Endothelial cell of umbilical vein (primary cell): ENCODE results near the gene IGSF3. TPM values are rescaled to one million over a fixed set of nuclear protein-coding genes. Genes with fewer than 3 reads are reported as not detected.

Experiments used
- BruUV-seq: library from RNA; stranded (reverse); fragments of 400-500 nt; replicated peaks from 2 replicates; lab custom pipeline; 2021; lab: Mats Ljungman, UMichigan
- CTCF ChIA-PET: fragments of 300-600, 350-600 bp; sonication (Branson Sonifier 250); formaldehyde crosslinking; loops from one replicate; lab custom pipeline; 2021; ENCODE audit warnings: antibody characterized with exemption, inconsistent platforms; lab: Charles Lee
- POLR2A ChIA-PET: fragments of 300-600, 350-600 bp; sonication (Branson Sonifier 250); formaldehyde crosslinking; loops from one replicate; lab custom pipeline; 2021; ENCODE audit warnings: antibody characterized with exemption, inconsistent platforms; lab: Charles Lee
- DNase-seq: peaks from one replicate; pipeline ENCODE4 v3.0.0-alpha.2; 2011; ENCODE audit warnings: low read depth, low spot score
- FAIRE-seq: peaks from 2 replicates; lab custom pipeline; 2011; peaks lifted over from hg19 to GRCh38; lab: Jason Lieb, UNC
- H2AFZ ChIP-seq: 2 replicates; pipeline ENCODE4 v1.6.0; 2012; ENCODE audit warnings: low read depth, low read length, control low read depth, inconsistent platforms
- H3K27ac ChIP-seq: 2 replicates; pipeline ENCODE4 v1.5.1; 2011; ENCODE audit warnings: low read depth, mild to moderate bottlenecking, control low read depth, low read length, moderate library complexity; ENCODE audit not compliant: insufficient read depth
- H3K27me3 ChIP-seq, 2 experiments: 2 replicates each; pipeline versions ENCODE4 v1.6.0 to v1.6.1; 2011; ENCODE audit warnings: low read length in 2 of 2, mixed read lengths in 1 of 2; ENCODE audit not compliant: control insufficient read depth in 2 of 2, insufficient read depth in 2 of 2
- H3K36me3 ChIP-seq, 2 experiments: 2 replicates in 1 of 2; 3 replicates in 1 of 2; pipeline ENCODE4 v1.5.1; 2011; ENCODE audit warnings: low read length in 2 of 2, mild to moderate bottlenecking in 1 of 2, moderate library complexity in 1 of 2; ENCODE audit not compliant: control insufficient read depth in 2 of 2, insufficient read depth in 2 of 2; ENCODE audit errors: extremely low read depth in 1 of 2
- H3K4me1 ChIP-seq: 3 replicates; pipeline ENCODE4 v1.5.1; 2011; ENCODE audit warnings: mild to moderate bottlenecking, low read length; ENCODE audit not compliant: control insufficient read depth, insufficient read depth; ENCODE audit errors: extremely low read depth
- H3K4me2 ChIP-seq: 2 replicates; pipeline ENCODE4 v1.6.1; 2011; ENCODE audit warnings: low read length, control low read depth, mixed read lengths; ENCODE audit not compliant: insufficient read depth
- H3K4me3 ChIP-seq, 3 experiments: fragments of 200-600 bp in 1 of 3; sonication (generic), shearing (Covaris generic) in 1 of 3; replicated peaks in 1 of 3; 2 replicates each; pipeline ENCODE4 v1.5.1; 2011 to 2016; ENCODE audit warnings: control low read depth in 3 of 3, low read length in 3 of 3, mild to moderate bottlenecking in 2 of 3, inconsistent platforms in 1 of 3, low read depth in 1 of 3, moderate library complexity in 1 of 3; ENCODE audit not compliant: insufficient read depth in 1 of 3
- H3K79me2 ChIP-seq: 2 replicates; pipeline ENCODE4 v1.6.0; 2012; ENCODE audit warnings: low read length, inconsistent platforms; ENCODE audit not compliant: control insufficient read depth, insufficient read depth
- H3K9ac ChIP-seq: replicated peaks from 2 replicates; pipeline ENCODE3; 2011; ENCODE audit warnings: low read length, control low read depth; ENCODE audit not compliant: insufficient read depth; ENCODE audit errors: extremely low read depth
- H3K9me1 ChIP-seq: replicated peaks from 3 replicates; pipeline ENCODE4 v1.6.0; 2011; ENCODE audit warnings: mild to moderate bottlenecking, low read length; ENCODE audit not compliant: control insufficient read depth, insufficient read depth; ENCODE audit errors: extremely low read depth
- H3K9me3 ChIP-seq: replicated peaks from 2 replicates; pipeline ENCODE4 v1.5.1; 2012; ENCODE audit warnings: low read length, inconsistent platforms; ENCODE audit not compliant: control insufficient read depth, insufficient read depth
- H4K20me1 ChIP-seq: replicated peaks from 2 replicates; pipeline ENCODE3; 2011; ENCODE audit warnings: mild to moderate bottlenecking, low read length; ENCODE audit not compliant: control insufficient read depth, insufficient read depth; ENCODE audit errors: extremely low read depth
- EZH2 ChIP-seq: IDR thresholded peaks from 2 replicates; pipeline ENCODE4 v1.6.1; 2012; ENCODE audit warnings: borderline replicate concordance, low read depth, mild to moderate bottlenecking, moderate library complexity, low read length, inconsistent platforms; ENCODE audit not compliant: severe bottlenecking
- FOS ChIP-seq: IDR thresholded peaks from 2 replicates; pipeline ENCODE4 v1.6.1; 2011; ENCODE audit warnings: mild to moderate bottlenecking, low read length, moderate library complexity, borderline replicate concordance; ENCODE audit not compliant: insufficient read depth
- GATA2 ChIP-seq: IDR thresholded peaks from 2 replicates; pipeline ENCODE4 v1.7.0; 2011; ENCODE audit warnings: low read depth, mild to moderate bottlenecking, moderate library complexity, mixed read lengths, low read length; ENCODE audit not compliant: insufficient read length, insufficient read depth
- JUN ChIP-seq: IDR thresholded peaks from 2 replicates; pipeline ENCODE4 v1.6.1; 2011; ENCODE audit warnings: borderline replicate concordance, low read depth; ENCODE audit not compliant: insufficient read length, insufficient read depth
- MYC ChIP-seq: IDR thresholded peaks from one replicate; pipeline ENCODE4 v1.6.1; 2011; ENCODE audit warnings: mild to moderate bottlenecking, low read depth, low read length
- POLR2A ChIP-seq: IDR thresholded peaks from 2 replicates; pipeline ENCODE4 v1.6.1; 2012; ENCODE audit warnings: low read depth, mild to moderate bottlenecking, control low read depth, low read length
- POLR2AphosphoS5 ChIP-seq: IDR thresholded peaks from 2 replicates; pipeline ENCODE4 v1.6.1; 2012; ENCODE audit warnings: low read depth, mild to moderate bottlenecking, control low read depth, low read length, moderate library complexity; ENCODE audit not compliant: insufficient read depth
- dilution Hi-C: fragments of 300-500 bp; cut with MboI; formaldehyde crosslinking; loops from one replicate; pipeline ENCODE4 v1.15.0; 2019; ENCODE audit warnings: low sequenced_read_pairs; ENCODE audit not compliant: extremely low pct_ligation_motif_present
- intact Hi-C: fragments of 100-400 bp; cut with micrococcal nuclease; formaldehyde crosslinking; loops from one replicate; pipeline ENCODE4 v1.10.0; 2022
- polyA plus RNA-seq, 4 experiments: library from polyadenylated mRNA; depleted of rRNA in 3 of 4; stranded (reverse) in 3 of 4; unstranded in 1 of 4; fragments of >200 nt; gene quantifications; 2 replicates each; pipeline versions ENCODE4 v1.2.1 to v1.2.3, GENCODE V29; 2011 to 2012; ENCODE audit warnings: missing spikeins in 1 of 4
- total RNA-seq: library from RNA; stranded (reverse); gene quantifications from 2 replicates; pipeline ENCODE4 v1.2.3, GENCODE V29; 2021
- TF ChIP-seq, protein P1 (sequence below), 2 donors: IDR thresholded peaks; 1 replicate in 1 of 2; 2 replicates in 1 of 2; pipeline ENCODE4 v1.5.1; 2011; ENCODE audit warnings: low read length in 2 of 2, mild to moderate bottlenecking in 2 of 2, moderate library complexity in 2 of 2, control low read depth in 1 of 2, inconsistent platforms in 1 of 2, low read depth in 1 of 2; ENCODE audit not compliant: insufficient read depth in 1 of 2; ENCODE audit errors: extremely low read depth in 1 of 2
- TF ChIP-seq, protein P2 (sequence below): IDR thresholded peaks from 2 replicates; pipeline ENCODE4 v1.6.1; 2011; ENCODE audit not compliant: insufficient read depth, insufficient read length

The IGSF3 gene
- total and polyA plus RNA-seq, 2 donors (not counting 3 experiments of a cell fraction or from before 2014, with no cell fraction given): 0.63 to 2.2 TPM

DNA sequence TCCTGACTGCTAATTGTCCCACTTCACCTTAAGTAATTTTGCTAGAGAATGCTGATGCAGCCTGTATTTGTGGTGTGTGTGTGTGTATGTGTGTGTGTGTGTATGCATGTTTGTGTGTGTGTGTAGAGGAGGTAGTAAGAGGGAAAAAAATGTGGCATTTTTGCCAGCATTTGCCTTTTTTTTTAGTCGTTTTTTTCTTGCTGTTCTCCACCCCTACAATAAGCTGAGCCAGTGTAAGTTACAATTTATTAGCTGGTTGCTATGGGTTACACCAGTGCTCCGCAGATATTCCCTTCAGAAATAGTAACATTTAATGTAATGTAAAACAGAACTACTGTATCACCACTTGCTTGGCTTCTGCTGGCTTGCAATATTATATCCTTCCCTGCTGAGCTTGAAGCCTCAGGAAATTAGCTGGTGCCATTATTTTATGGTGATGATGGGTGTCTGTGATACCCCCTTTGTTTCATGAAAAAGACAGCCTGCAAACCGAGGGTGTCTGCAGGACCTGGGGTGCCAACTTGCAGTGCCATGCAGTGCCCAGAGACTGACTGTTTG lies 23.4 kb upstream of the IGSF3 start:
- no peak for DNase-seq
- intact Hi-C loops: no loop called here
- Histone ChIP-seq H3K9ac (no peak overlapping the region), H3K79me2 (no peaks in the 10 kb centered on the region), H3K36me3 (no peaks in the 10 kb centered on the region), H3K4me2 (no peak overlapping the region), H3K4me3 (no peak overlapping the region), H2AFZ (no peak overlapping the region), H3K9me1 (no peaks in the 10 kb centered on the region), H3K4me1 (no peaks in the 10 kb centered on the region), H3K9me3 (no peaks in the 10 kb centered on the region), H3K27me3 (no peaks in the 10 kb centered on the region), H3K27ac (no peak overlapping the region), H4K20me1 (no peaks in the 10 kb centered on the region)
- TF ChIP-seq POLR2A (no peak), MYC (no peak)
- TF ChIP-seq, protein P1, sequence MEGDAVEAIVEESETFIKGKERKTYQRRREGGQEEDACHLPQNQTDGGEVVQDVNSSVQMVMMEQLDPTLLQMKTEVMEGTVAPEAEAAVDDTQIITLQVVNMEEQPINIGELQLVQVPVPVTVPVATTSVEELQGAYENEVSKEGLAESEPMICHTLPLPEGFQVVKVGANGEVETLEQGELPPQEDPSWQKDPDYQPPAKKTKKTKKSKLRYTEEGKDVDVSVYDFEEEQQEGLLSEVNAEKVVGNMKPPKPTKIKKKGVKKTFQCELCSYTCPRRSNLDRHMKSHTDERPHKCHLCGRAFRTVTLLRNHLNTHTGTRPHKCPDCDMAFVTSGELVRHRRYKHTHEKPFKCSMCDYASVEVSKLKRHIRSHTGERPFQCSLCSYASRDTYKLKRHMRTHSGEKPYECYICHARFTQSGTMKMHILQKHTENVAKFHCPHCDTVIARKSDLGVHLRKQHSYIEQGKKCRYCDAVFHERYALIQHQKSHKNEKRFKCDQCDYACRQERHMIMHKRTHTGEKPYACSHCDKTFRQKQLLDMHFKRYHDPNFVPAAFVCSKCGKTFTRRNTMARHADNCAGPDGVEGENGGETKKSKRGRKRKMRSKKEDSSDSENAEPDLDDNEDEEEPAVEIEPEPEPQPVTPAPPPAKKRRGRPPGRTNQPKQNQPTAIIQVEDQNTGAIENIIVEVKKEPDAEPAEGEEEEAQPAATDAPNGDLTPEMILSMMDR (IDR thresholded peaks at IDR 0.05; ENCODE audit: extremely low read depth in 1 of 2, insufficient read depth in 1 of 2, low read depth in 1 of 2, low read length in 2 of 2): no peak
- TF ChIP-seq, protein P2, sequence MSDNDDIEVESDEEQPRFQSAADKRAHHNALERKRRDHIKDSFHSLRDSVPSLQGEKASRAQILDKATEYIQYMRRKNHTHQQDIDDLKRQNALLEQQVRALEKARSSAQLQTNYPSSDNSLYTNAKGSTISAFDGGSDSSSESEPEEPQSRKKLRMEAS: no peak
- no peak for FAIRE-seq
- dilution Hi-C loops: no loop called here
- POLR2A ChIA-PET: no interaction called here
- CTCF ChIA-PET: no interaction called here
- BruUV-seq: no TSS peak

GRCh38 chr1:116690396-116690848 lies 22.9 kb upstream of the IGSF3 start:
- ChIA-PET CTCF (no interaction called here), POLR2A (no interaction called here)
- Histone ChIP-seq H3K4me2 (no peak overlapping the region), H3K36me3 (no peaks in the 10 kb centered on the region), H3K4me3 (no peak overlapping the region), H3K4me1 (no peaks in the 10 kb centered on the region), H3K9me1 (no peaks in the 10 kb centered on the region), H3K79me2 (no peaks in the 10 kb centered on the region), H3K9ac (no peak overlapping the region), H3K9me3 (no peaks in the 10 kb centered on the region), H2AFZ (no peak overlapping the region), H3K27ac (no peak overlapping the region), H3K27me3 (no peaks in the 10 kb centered on the region), H4K20me1 (no peaks in the 10 kb centered on the region)
- no TSS peak for BruUV-seq
- DNase-seq (no peak), FAIRE-seq (no peak)
- intact Hi-C loops (no loop called here), dilution Hi-C loops (no loop called here)
- TF ChIP-seq POLR2AphosphoS5 (no peak), JUN (no peak), FOS (no peak), EZH2 (no peak), POLR2A (no peak), GATA2 (no peak), MYC (no peak)
- TF ChIP-seq, protein P2: no peak
- TF ChIP-seq, protein P1 (IDR thresholded peaks at IDR 0.05; ENCODE audit: extremely low read depth in 1 of 2, insufficient read depth in 1 of 2, low read depth in 1 of 2, low read length in 2 of 2): no peak
